DMS153 (cell line): ENCODE results near the gene IL15RA.

ENCODE experiments used
- DNase-seq: peaks from one replicate; lab custom pipeline; 2025; lab: John Stamatoyannopoulos, UW

Gene IL15RA, protein sequence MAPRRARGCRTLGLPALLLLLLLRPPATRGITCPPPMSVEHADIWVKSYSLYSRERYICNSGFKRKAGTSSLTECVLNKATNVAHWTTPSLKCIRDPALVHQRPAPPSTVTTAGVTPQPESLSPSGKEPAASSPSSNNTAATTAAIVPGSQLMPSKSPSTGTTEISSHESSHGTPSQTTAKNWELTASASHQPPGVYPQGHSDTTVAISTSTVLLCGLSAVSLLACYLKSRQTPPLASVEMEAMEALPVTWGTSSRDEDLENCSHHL

DNA sequence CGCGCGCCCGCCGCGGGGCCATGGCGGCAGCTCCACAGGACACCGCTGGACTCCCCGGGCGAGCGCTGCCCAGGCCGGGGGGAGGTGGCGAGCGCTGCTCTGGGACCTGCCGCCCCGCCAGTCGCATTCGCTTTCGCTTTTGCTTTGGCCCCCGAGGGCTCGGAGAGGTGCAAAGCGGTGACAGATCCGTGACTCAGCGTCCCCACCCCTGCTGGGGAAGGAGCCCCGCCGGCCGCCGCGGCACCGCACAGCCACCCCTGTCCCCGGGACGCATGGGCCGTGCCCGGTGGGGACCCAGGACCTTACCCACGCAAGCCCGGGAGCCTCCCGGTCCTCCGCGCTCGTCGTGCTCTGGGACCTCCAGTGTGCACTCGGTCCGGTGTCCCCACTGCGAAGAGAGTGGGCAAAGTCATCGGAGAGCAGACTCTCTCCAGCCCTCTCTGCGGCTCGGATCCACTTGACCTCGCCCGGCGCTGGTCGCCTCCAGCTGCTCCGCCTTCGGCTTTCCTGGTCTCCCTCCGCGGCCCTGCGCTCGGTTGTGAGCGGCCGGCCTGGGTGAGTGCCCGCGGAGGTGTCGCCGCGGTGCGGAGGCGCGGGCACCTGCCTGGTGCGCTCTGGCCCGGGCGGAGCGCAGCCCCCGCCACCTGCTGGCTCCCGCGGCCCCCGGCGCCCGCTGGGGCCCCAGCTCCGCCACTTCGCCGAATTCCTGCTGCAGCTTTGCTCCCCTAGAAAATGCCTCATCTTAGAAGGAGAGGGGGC is at the start of gene IL15RA:
TSS of gene IL15RA (minus strand) at position 73 of the 759 bp plus-strand sequence. CDS start at position 22, 51 bp downstream.
- no peak for DNase-seq

DNA sequence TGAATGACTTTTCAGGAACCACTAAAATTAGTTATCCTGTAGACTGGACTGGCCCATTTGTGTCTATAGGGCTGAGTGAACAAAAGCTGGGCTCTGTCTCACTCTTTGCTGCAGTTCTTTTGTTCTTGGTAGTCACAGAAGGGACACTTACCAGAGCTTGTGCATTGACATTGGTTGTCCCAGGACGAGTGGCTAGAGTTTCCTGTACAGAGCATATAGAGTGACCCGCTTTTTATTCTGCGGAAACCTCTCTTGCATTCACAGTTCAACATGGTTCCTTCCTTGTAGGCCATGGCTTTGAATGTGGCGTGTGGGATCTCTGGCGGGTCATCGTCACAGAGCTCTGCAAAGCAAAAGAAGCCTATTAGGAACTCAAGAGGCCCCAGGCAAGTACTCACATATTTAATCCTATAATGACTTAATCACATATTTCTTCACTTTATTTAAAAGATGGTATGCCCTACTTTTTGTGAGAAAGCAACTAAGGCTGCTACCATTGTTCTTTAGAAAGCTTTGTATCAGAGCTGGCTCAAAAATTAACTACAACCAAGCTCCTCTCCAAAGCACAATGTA is 48.4 kb upstream of the IL15RA start:
- DNase-seq = no peak

DNA sequence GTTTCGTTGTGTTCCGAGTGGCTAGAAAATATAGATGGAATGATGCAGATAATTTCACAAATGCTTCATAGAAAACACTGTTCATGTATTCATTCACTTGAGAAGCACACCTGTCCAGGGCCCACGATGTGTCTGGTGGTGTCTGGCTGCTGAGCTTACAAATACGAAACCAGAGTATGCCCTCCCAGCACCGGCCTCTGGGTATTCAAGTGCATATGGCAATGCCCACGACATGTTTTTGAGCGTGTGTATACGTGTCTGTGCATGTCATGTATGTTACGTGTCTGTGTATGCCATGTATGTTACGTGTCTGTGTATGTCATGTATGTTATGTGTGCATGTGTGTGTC is 47.0 kb upstream of the IL15RA start:
- no peak for DNase-seq

DNA sequence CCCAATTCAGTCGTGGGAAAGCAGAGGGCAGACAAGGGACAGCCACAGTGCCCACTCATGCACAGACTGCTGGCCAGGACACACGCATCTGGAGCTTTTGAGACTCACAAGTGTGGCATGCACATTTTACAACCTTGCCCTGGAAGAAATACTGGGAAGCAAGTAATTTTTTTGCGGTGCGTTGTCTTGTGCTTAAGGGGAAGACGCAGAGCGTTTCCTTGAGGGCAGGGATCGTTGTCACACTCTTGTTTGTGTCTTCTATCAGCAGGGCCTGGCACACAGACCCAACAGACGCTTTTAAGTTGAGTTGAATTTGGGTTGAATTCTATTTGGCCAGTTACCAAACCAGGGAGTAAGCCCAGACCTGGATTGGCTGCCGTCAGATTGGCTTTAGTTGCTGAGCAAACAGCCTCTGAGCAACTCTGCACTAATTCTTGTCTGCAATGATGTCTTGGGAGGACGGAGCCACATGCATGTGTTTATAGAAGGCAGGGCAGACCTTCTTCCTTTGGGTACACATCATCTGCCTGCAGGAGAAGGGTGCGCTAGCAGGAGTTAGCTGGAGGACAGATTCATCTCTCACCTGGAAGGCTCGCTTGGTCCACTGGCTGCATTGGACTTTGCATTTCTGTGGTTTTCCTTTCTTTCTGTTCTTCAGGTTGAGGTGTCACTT is 46.5 kb upstream of the IL15RA start:
- DNase-seq = no peak

DNA sequence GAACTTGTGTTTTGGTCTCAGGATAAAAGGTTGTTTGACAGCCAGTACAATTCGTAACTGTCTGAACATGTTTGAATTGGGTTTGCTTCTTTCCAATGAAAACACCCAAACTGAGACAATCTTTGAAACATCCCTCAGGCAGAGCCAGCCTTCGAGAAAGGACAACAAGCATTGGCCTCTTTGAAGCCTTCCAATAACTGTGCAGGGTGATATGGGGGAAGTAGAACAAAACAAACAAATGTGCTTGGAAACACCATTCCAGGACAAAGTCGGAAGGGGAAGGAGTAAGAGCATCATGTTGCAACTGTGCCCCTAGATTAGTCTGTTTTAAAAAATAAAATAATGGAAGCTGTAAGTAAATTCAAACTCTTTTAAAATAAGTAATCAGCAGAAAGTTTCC is 45.3 kb upstream of the IL15RA start:
- no peak for DNase-seq

DNA sequence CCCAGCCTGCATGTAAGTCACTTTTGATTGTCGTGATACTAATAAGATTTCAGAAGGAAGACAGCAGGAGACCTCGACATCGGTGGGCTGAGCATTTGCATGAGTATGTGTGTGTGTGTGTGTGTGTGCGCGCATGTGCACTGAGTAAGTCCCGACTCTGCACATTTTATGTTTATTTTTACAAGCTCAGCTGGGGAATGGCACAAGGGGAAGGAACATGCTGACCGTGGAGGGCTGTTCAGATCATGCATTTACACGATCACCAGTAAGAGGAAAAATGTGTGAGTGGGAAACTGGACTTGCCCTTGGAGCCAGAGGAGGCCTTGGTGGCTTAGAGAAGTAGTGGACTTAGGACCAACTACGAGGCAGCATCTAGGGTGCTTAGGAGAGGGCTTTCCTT is 43.5 kb upstream of the IL15RA start:
- no peak for DNase-seq

DNA sequence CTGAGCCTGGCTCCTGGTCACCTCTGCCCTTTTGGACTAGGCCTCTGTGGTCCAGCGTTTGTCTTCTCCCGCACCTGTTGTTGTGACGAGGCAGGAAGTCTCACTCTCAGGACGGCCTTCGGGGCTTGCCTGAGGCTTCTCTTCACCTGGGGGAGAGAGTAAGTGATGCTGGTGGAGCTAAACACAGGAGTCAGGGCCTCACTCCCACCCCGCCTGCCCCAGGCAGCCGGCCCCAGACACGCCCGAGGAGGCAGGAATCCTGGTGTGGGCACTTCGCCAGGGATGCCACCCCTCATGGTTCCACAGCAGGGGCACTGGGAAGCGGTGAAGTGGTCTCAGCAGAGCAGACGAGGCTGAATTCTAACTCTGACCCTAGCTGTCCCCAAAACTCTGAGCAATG is 42.5 kb upstream of the IL15RA start:
- no peak for DNase-seq

DNA sequence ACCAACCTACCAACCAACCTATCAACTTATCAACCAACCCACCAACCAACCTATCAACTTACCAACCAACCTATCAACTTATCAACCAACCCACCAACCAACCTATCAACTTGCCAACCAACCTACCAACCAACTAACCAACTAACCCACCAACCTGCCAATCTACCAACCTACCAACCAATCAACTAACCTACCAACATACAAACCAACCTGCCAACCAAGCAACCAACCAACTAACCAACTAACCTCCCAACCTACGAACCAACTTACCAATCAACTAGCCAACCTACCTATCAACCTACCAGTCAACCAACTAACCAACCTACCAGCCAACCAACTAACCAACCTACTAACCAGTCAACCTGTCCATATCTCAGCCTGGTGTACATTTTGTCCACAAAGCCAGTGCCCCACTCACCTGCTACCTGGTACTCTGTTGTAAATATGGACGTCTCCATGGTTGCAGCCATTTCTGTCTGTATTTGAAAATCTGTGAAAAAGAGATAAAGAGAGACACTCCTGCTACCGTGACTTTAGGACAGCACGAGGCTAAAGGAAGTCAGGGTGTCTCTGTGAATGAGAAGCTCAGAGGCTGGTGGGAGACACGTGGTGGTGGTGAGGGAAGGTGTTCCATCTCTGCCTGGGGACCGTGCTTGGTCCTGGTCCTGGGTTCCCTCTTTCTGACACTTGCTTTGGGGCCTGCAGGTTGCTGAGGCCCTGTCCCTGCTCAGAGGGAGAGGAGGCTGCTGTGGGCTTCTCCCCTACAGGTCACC is 41.9 kb upstream of the IL15RA start:
- DNase-seq = no peak

DNA sequence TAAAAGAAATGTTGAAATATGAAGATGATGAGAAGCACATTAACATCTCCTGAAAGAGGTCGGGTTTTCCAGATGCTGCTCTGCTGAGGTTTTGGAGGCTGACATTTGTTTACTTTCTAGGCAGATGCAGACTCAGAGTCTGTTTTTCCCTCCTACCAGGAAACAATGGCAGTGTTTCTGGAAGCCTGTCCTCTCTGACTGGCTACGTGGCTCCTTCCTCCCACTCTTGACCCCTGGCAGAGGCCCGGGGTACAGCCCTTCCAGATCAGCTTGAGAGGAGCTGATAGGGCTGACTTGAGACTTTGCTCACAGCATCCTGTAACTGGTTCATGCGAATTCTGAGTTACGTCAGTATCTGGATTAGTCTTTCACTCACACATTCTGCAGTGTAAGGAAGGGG is 41.1 kb upstream of the IL15RA start:
- no peak for DNase-seq

DNA sequence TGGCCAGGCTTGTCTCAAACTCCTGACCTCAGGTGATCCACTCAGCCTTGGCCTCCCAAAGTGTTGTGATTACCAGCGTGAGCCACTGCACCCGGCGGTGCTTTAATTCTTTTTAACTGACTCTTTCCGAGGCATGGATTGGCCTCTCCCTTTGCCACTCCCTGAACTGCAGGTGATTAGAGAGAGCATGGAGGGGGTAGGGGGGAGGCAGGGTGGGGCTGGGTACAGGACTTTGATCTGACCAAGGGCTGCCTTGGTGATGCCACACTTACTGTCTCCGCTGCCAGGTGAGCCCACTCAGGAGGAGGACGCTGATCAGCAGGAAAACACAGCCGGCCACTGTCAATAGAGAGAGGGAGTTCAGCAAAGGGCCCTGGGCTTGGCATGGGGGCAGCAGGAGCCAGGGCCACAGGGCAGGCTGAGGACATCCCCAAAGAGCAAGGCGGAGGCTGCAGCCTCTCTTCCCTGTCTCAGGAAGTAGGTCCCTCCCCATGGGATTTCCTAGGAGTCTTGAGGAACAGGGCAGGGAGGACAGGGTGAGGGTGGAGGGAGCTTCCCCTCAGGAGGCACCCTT is 40.5 kb upstream of the IL15RA start:
- DNase-seq = no peak

DNA sequence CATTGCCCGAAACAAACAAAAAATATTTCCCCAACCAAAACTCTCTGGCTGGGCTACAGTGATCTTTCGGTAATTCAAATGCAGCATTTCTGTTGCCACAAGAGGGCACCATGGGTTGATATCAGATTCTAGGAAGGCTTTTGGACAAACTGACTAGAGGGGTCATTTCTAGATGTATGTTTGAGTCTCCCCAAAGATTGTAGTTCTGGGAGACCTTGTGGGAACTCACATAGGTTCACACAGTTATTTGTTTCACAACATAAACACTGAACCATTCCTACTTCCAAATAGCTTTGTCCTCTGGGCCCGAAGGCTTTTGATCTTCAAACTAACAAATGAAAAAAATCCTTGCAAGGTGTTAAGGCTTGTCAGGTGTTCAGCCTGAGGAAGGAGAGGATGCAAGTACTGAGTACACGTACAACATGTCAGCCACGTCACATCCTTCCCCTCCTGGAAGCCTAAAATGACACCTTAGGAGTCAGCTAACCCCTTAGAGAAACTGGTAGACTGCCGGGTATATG is 37.0 kb upstream of the IL15RA start:
- DNase-seq = no peak

DNA sequence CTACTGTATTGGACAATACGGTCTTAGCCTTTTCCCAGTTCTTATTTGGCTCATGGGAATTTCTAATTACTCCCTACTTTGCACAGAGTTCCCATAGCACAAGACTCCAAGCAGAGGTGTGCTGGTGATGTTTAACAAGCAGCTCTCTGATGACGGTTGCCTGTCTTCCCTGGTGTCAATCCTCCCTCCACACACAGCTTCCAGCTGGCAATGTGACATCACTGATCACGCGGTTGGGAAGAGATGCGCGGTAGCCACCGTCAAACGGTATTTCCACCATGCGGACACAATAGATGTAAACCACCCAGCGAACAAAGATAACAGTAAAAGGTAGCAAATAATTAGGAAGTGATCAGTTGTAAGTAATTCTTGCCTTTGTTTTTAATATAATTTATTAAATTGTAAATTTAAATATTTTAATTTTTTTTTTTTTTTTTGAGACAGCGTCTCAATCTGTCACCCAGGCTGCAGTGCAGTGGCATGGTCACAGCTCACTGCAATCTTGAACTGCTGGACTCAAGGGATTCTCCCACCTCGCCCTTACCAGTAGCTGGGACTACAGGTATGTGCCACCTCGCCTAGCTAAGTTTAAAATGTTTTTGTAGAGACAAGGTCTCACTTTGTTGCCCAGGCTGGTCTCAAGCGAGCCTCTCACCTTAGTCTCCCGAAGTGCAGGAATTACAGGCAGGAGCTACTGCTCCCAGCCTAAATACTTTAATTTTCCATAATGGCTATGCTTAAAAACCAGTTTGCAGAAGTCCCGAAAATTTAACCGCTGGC is 36.3 kb upstream of the IL15RA start:
- no peak for DNase-seq

DNA sequence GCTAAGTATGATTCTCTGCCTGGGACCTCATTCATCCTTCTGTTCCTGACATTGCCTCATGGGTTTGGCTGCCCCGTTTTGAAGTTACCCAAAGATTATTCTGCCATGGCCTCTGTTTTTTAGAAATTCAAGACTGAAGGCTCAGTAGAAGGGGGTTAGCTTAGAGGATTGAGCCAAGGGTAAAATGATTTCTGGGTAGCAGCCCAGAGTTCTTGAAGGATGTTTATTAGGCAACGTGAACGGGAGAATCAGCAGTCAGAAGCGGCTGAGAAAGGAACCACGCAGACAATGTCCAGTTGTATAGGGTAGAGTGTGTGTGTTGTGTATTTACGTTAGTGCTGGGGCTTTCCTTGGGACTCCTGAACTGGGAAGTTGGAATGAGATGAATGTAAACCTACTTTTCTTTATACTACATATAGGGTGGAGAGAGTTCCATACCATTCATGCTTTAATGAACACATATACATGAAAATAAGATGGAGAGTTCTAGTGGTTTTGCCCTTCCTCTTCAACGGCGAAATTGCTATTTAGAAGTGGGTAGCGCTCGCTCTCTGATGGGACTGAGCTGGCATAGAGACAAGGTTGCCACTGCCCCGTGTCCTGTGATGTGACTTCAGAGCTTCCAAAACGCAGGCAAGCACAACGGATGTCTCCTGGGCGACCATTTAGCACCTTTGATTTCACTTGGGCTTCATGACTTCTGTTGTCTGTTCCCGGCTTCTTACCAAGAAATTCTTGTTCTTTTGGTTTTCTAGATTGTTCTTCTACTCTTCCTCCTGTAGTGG is 35.0 kb upstream of the IL15RA start:
- no peak for DNase-seq

DNA sequence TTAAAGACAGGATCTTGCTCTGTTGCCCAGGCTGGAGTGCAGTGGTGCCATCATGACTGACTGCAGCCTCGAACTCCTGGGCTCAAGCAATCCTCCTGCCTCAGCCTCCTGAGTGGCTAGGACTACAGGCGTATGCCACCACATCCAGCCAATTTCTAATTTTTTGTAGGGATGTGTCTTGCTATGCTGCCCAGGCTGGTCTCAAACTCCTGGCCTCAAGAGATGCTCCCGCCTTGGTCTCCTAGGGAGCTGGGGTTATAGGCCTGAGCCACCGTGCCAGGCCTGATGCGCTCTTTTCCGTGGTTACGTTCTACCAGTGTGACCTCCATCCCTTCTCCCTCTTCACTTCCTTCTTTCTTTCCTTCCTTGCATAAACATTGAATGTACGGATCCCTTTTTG is 34.2 kb upstream of the IL15RA start:
- DNase-seq = no peak

DNA sequence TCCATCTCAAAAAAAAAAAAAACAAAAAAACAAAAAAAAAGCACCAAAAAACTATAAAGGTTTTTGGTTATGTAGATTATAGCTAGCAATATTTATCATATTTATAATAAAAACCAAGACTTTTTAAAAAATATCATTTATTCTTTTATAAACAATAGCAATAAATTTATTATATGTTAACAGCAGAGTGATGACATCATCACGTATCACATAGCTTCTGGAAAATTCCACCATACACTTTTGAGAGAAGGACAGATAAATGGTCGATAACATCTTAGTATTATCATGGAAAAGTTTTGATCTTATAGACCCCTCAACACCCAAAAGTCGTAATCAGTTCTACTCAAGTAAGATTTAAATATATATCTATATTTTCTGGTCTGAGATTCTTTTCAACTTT is 33.2 kb upstream of the IL15RA start:
- no peak for DNase-seq

DNA sequence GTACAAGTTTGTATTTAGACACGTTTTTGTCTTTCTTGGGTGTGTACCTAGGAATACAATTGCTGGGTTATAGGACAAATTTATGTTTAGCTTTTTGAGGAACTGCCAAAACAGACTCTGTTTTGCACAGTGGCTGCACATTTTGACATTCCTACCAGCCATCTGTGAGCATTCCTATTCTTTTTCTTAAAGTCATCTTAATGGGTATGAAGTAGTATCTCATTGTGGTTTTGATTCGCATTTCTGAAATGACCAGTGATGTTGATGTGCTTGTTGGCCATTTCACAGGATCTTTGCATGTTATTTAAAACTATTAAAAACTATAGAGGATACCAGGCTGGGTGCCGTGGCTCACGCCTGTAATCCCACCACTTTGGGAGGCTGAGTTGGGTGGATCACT is 32.6 kb upstream of the IL15RA start:
- DNase-seq = no peak

DNA sequence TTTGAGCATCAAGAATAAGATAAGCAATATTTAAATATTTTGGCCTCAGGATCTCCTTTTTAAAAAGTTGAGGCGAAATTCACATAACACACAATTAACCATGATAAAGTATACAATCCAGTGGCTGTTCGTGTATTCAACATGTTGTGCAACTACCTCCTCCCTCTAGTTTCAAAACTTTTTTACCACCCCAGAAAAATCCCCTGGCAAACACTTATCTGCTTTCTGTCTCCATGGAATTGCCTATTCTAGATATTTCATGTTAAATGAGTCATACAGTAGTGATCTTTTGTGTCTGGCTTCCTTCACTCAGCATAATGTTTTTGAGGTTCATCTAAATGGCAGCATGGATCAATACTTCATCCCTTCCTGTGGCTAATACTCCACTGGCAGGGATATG is 31.8 kb upstream of the IL15RA start:
- DNase-seq = no peak

DNA sequence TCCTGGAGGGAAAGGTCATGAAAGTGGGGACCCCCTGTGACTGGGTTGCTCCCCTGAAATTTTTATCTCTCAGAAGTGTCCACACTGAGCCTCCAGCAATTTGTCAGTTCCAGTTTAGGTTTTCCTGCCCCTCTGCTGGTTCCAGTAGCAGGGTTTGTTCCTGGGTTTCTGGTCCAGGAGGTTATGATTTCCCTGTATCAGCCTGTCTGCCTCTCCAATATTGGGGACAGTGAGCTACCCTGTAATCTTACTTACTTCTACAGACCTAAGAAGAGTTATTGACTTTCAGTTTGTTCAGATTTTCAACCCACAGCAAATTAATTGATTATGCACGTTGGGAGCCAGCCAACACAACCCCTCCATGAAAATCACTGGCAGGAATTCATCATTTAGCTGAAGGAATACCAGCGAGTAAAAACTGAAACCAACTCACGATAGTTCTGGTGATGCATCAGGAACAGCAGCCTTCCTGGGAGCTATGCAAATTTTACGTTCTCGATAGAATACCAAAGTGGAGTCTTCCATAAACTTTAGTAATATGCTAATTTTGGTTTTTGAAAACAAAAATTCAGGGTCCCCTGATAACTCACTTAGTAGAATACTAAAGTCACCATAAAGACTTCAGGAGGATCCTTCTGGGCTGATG is 31.3 kb upstream of the IL15RA start:
- DNase-seq = no peak

DNA sequence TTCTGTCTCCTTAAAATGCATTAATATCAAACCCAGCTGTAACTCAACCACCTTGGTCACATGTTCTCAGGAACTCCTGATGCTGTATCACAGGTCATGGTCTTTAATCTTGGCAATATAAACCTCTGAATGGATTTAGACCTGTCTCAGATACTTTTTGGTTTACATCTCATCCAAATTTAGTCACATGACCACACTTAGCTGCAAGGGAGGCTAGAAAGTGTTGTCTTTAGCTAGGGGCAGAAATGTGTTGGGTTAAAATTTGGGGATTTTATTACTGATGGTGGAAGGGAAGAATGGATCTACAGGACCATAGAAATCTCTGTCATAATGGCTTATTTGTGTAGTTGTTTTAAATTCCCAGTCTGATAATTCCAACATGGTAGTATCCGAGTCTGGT is 29.6 kb upstream of the IL15RA start:
- DNase-seq = no peak

DNA sequence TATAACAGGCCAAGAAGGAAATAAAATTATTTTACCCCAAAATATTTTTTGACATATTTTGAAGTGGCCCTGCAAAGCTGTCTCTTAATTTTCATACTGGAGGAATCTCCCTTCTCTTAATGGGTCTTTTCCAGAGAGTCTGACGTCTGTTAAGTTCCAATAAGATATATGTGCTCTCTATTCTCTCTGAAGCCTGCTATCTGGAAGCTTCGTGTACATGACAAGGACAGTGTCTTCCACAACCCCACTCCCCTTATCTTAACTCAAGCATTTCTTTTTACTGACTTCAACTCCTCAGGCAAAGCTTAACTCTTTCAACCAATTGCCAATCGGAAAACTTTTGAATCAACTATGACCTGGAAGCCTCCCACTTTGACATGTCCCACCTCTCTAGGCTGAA is 29.2 kb upstream of the IL15RA start:
- no peak for DNase-seq
